ENCODE measurements around the gene KCNMA1.

Gene KCNMA1

GRCh38 chr10:77338143-77338542 lies 299.5 kb downstream of the KCNMA1 start:
- no peak for DNase-seq (ENCODE audit: low read depth in 2 of 2)

GRCh38 chr10:77334501-77334900 lies 303.1 kb downstream of the KCNMA1 start:
- no peak for DNase-seq (ENCODE audit: low read depth in 2 of 2)

- DNase-seq (ENCODE audit: low read depth in 2 of 2) = no peak
These were observed 303.8 kb downstream of the KCNMA1 start for GRCh38 chr10:77333610-77334340.

GRCh38 chr10:77332256-77332655 lies 305.4 kb downstream of the KCNMA1 start:
- DNase-seq (ENCODE audit: low read depth in 2 of 2) = no peak

GRCh38 chr10:77328272-77328816 lies 309.3 kb downstream of the KCNMA1 start:
- DNase-seq (ENCODE audit: low read depth in 2 of 2) = no peak

- no peak for DNase-seq (ENCODE audit: low read depth in 2 of 2)
These were observed 312.4 kb downstream of the KCNMA1 start for GRCh38 chr10:77325233-77325537.

- DNase-seq (ENCODE audit: low read depth in 2 of 2) = no peak
These were observed 315.8 kb downstream of the KCNMA1 start for GRCh38 chr10:77321838-77322237.

- DNase-seq (ENCODE audit: low read depth in 2 of 2) = no peak
These were observed 316.6 kb downstream of the KCNMA1 start for GRCh38 chr10:77320971-77321471.

GRCh38 chr10:77319557-77319956 lies 318.1 kb downstream of the KCNMA1 start:
- no peak for DNase-seq (ENCODE audit: low read depth in 2 of 2)

- no peak for DNase-seq (ENCODE audit: low read depth in 2 of 2)
These were observed 318.9 kb downstream of the KCNMA1 start for GRCh38 chr10:77318739-77319138.

- DNase-seq (ENCODE audit: low read depth in 2 of 2) = no peak
These were observed 320.4 kb downstream of the KCNMA1 start for GRCh38 chr10:77317221-77317620.

- DNase-seq (ENCODE audit: low read depth in 2 of 2) = no peak
These were observed 322.0 kb downstream of the KCNMA1 start for GRCh38 chr10:77315496-77316129.

GRCh38 chr10:77313066-77313750 lies 324.4 kb downstream of the KCNMA1 start:
- no peak for DNase-seq (ENCODE audit: low read depth in 2 of 2)

GRCh38 chr10:77311186-77311585 lies 326.4 kb downstream of the KCNMA1 start:
- no peak for DNase-seq (ENCODE audit: low read depth in 2 of 2)

GRCh38 chr10:77310288-77310840 lies 327.2 kb downstream of the KCNMA1 start:
- no peak for DNase-seq (ENCODE audit: low read depth in 2 of 2)

GRCh38 chr10:77309509-77309908 lies 328.1 kb downstream of the KCNMA1 start:
- DNase-seq (ENCODE audit: low read depth in 2 of 2) = no peak

- no peak for DNase-seq (ENCODE audit: low read depth in 2 of 2)
These were observed 328.5 kb downstream of the KCNMA1 start for GRCh38 chr10:77309092-77309491.

GRCh38 chr10:77308084-77308732 lies 329.4 kb downstream of the KCNMA1 start:
- no peak for DNase-seq (ENCODE audit: low read depth in 2 of 2)

- no peak for DNase-seq (ENCODE audit: low read depth in 2 of 2)
These were observed 330.9 kb downstream of the KCNMA1 start for GRCh38 chr10:77306666-77307065.

GRCh38 chr10:77305650-77306632 lies 331.7 kb downstream of the KCNMA1 start:
- no peak for DNase-seq (ENCODE audit: low read depth in 2 of 2)

- no peak for DNase-seq (ENCODE audit: low read depth in 2 of 2)
These were observed 333.4 kb downstream of the KCNMA1 start for GRCh38 chr10:77304192-77304591.

Measured in stimulated activated CD4-positive, alpha-beta T cell treated with anti-CD3 and anti-CD28 coated beads, Interleukin-1b, Interleukin-23, amount 100 ng/mL, for 4 hours (primary cell).